GM19397 (cell line): ENCODE results near the gene EIF4G1.

Experiments
- ATAC-seq: cut with Tn5 transposase; IDR thresholded peaks from one replicate; pipeline ENCODE4 v1.9.1; 2021; ENCODE audit warnings: mild to moderate bottlenecking, moderate library complexity; ENCODE audit not compliant: unreplicated experiment

The EIF4G1 gene

GRCh38 chr3:184300378-184300720, 14.1 kb upstream of the EIF4G1 start:
- ATAC-seq: no peak

GRCh38 chr3:184305577-184305976, 8.8 kb upstream of the EIF4G1 start:
- ATAC-seq: no peak

- ATAC-seq: no peak
Measured at GRCh38 chr3:184306341-184306972, 7.9 kb upstream of the EIF4G1 start.

DNA sequence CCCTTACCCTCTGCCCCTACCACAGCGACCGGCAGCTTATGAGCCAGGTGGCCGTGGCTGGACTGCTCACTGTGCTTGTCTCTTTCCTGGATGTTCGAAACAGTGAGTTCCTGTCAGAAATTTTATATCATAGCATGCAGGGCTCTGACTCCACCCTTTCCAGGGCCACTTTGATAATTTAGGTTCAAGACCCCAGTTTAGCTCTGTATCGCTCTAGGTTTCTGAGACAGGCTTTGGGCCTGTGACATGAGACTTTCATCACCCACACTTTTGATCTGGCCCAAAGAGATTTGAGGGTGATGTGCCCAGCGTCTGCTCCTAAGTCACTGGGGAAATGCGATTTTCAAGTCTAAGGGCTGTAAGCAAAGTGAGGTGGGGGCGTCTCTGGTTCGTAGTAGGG, 6.5 kb upstream of the EIF4G1 start:
- no peak for ATAC-seq

DNA sequence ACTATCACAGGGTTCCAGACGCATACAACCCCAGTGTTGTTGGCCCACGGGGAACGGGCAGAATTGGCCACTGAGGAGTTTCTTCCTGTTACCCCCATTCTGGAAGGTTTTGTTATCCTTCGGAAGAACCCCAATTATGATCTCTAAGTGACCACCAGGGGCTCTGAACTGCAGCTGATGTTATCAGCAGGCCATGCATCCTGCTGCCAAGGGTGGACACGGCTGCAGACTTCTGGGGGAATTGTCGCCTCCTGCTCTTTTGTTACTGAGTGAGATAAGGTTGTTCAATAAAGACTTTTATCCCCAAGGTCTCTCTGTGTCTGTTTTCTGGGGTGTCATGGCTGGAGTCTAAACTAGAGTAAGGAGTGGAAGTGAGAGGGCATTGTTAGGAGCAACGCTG, 5.7 kb upstream of the EIF4G1 start:
- no peak for ATAC-seq

- ATAC-seq: no peak
Measured at GRCh38 chr3:184311633-184312032, 2.8 kb upstream of the EIF4G1 start.

DNA sequence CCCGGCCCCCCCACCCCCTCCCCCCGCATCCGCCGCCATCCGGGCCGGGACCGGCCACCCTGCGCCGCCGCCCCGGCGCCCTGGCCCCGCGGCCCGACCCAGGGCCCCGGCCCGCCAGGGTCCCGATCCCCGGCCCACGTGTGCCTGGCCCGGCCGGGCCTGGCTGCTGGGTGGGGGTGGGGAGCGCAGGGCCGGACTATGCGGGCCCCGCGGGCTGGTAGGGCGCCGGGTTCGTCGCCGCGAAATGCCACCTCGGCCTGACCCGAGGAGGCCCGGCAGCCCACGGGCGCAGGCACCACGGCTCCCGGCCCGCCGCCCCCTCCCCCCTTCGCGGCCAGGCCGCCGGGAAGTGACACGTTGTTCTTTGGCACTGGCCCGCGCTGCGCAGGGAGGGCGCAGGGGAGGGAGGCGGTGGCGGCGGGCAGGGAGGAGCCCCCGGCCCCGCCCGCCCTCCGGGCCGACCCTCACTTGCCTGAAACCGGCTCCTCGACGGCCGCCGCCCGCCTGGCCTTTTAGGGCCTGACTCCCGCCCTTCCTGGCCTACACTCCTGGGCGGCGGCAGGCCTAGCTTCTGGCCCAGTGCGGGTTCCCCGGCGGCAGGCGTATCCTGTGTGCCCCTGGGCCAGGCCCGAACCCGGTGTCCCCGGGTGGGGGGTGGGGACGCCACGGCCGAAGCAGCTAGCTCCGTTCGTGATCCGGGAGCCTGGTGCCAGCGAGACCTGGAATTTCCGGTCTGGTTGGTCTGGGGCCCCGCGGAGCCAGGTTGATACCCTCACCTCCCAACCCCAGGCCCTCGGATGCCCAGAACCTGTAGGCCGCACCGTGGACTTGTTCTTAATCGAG, 515 bp downstream of the EIF4G1 start:
- ATAC-seq: peak; percentile 48

DNA sequence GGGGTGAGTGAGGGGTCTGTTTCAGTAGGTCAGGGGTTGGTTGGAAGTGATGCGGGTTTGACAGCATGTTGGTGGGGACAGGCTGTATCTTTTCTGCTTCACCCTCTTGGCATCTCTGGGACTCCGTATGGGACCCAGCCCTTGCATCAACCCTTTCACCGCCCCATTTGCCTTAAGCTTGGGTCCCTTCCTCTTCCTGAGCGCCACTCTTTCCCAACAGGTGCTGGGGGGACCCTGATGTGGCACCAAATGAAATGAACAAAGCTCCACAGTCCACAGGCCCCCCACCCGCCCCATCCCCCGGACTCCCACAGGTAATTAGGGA, 1.1 kb downstream of the EIF4G1 start:
- no peak for ATAC-seq

GRCh38 chr3:184315871-184316661, 1.7 kb downstream of the EIF4G1 start:
- ATAC-seq: no peak

GRCh38 chr3:184316792-184317191, 2.4 kb downstream of the EIF4G1 start:
- ATAC-seq: no peak

DNA sequence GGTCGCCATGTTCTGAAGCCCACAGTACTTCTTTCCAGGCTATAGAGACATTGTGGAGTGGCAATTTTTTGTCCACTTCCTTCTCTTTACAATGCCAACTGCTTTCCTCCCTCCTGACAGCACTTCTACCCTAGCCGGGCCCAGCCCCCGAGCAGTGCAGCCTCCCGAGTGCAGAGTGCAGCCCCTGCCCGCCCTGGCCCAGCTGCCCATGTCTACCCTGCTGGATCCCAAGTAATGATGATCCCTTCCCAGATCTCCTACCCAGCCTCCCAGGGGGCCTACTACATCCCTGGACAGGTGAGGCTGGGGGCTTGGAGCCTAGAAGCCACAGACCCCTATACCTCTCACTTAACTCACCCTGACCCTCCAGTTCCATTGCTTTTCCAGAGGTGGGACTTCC, 2.8 kb downstream of the EIF4G1 start:
- no peak for ATAC-seq

DNA sequence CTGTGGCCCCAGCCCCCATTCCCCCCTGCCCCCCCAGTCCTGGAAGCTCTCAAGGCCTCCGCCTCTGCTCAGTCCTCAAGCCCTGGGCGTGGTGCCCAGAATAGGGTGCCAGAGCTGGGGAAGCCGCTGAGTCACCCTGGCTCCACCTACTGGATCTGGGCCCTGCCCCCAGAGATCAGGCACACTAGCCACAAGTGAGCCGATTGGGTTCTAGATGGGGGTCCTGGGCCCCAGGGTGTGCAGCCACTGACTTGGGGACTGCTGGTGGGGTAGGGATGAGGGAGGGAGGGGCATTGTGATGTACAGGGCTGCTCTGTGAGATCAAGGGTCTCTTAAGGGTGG, 5.7 kb downstream of the EIF4G1 start:
- ATAC-seq: no peak

DNA sequence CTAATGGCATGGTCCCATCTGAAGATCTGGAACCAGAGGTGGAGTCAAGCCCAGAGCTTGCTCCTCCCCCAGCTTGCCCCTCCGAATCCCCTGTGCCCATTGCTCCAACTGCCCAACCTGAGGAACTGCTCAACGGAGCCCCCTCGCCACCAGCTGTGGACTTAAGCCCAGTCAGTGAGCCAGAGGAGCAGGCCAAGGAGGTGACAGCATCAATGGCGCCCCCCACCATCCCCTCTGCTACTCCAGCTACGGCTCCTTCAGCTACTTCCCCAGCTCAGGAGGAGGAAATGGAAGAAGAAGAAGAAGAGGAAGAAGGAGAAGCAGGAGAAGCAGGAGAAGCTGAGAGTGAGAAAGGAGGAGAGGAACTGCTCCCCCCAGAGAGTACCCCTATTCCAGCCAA, 7.3 kb downstream of the EIF4G1 start:
- no peak for ATAC-seq

DNA sequence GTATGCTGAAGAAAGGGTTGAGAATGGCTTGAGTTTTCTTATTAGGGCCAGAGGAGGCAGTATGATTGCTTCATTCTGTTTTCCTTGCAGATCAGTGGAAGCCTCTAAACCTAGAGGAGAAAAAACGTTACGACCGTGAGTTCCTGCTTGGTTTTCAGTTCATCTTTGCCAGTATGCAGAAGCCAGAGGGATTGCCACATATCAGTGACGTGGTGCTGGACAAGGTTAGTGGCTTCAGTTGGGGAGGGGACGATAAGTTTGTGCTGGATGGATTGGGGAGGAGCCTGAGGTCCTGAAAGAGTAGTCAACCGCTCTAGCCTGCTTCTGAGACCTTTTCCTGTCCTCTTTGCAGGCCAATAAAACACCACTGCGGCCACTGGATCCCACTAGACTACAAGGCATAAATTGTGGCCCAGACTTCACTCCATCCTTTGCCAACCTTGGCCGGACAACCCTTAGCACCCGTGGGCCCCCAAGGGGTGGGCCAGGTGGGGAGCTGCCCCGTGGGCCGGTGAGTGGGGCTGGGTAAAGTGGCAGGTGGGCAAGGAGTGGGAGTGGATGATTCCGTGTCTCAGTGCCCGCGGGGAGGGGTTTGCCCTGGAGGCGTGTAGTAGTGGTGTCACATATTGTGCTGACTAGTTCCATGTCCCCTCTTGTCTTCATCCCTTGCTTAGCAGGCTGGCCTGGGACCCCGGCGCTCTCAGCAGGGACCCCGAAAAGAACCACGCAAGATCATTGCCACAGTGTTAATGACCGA, 8.5 kb downstream of the EIF4G1 start:
- no peak for ATAC-seq

DNA sequence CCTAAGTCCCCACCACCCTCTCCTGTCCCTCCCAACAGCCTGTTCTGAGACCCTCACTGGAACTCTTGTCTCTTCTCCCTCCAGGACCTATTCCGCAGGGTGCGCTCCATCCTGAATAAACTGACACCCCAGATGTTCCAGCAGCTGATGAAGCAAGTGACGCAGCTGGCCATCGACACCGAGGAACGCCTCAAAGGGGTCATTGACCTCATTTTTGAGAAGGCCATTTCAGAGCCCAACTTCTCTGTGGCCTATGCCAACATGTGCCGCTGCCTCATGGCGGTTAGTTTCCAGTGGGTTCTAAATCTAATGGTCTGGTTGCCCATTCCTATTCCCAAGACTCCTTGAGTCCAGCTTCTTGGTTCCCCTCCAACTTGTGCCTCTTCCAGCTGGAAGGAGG, 9.3 kb downstream of the EIF4G1 start:
- no peak for ATAC-seq

DNA sequence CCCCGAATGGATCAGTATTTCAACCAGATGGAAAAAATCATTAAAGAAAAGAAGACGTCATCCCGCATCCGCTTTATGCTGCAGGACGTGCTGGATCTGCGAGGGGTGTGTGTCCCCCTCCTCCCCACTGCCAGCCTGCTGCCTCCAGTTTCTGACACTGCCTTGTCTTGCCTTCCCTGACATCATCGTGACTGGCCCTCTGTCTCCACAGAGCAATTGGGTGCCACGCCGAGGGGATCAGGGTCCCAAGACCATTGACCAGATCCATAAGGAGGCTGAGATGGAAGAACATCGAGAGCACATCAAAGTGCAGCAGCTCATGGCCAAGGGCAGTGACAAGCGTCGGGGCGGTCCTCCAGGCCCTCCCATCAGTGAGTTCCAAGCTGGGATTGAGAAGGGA, 10.9 kb downstream of the EIF4G1 start:
- no peak for ATAC-seq

DNA sequence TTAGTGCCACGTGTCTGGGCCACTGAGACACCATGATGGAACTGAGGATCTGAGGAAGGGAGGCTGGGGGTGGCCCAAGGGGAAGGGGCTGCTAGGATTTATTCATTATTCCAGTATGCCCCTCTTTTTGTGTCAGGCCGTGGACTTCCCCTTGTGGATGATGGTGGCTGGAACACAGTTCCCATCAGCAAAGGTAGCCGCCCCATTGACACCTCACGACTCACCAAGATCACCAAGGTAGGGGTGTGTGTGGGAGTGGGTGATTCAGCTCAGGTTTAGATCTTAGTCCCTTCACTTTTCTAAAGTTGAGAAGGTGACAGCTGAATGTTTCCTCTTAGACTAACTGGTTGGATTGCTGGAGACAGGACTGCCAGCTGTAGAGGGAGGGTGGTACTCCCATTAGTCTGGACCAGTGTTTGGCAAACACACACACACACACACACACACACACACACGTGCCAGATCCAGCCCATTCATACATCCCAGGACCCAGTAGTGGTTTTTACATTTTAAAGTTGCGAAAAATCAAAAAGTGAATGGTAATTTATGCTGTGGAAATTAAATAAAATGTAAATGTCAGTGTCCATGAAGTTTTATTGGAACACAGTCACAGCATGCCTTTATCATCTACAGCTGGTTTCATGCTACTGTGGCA, 11.4 kb downstream of the EIF4G1 start:
- ATAC-seq: no peak

DNA sequence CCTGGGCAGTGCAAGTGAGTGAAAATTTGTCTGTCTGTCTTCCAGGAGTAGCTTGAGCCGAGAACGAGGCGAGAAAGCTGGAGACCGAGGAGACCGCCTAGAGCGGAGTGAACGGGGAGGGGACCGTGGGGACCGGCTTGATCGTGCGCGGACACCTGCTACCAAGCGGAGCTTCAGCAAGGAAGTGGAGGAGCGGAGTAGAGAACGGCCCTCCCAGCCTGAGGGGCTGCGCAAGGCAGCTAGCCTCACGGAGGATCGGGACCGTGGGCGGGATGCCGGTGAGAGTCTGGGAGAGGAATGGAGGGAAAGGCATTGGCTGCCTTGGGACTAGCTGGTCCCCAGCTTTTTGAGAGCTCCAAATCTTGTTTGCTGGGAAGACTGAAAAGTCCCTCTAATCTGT, 12.8 kb downstream of the EIF4G1 start:
- no peak for ATAC-seq

GRCh38 chr3:184328516-184328915, 14.1 kb downstream of the EIF4G1 start:
- ATAC-seq: no peak

DNA sequence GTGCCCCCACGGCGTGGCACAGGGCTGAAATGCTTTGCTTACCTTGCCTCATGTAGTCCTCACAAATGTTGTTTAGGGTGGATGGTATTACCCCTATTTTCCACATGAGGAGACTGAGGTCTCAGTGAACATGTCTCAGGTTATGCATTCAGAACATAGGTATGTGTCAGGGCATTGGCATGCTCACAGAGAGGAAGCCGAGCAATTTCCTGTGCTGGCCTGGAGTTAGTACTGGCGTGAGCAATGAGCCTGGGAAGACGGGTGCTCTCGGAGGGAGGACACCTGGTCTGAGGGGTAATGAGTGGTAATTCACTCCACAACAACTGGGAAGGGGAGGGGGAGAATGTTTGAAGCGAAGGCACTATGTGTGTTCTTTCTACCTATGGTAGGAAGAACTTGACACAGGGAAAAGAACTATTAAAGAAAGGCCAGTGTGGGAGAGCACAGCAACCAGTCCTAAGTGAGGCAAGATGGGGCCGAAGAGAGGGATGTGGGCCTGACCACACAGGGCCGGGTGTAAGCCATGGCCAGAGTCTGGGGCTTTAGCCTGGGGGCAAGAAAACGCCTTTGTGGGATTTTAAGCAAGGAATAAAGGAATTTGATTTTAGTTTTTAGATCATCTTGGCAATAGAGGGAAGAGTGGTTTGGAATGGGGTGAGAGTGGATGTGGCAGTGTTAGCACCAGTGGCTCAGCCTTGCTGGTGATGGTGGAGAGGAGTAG, 18.1 kb downstream of the EIF4G1 start:
- ATAC-seq: no peak
